Type B pancreatic cell (in vitro differentiated cells): Measurements from ENCODE around the gene RSF1. TPM values are rescaled to one million over a fixed set of nuclear protein-coding genes. Genes with fewer than 3 reads are reported as not detected.

ENCODE experiments used
- DNase-seq: peaks from one replicate; pipeline ENCODE4 v3.0.0; 2021; ENCODE audit warnings: mixed read lengths; ENCODE audit not compliant: unreplicated experiment; ENCODE audit errors: extremely low spot score
- H3K27ac Mint-ChIP-seq: 2 replicates; pipeline ENCODE4 v1.8.0; 2021; ENCODE audit warnings: mild to moderate bottlenecking, mixed read lengths
- H3K27me3 Mint-ChIP-seq: 2 replicates; pipeline ENCODE4 v1.8.0; 2021; ENCODE audit warnings: mixed read lengths
- H3K36me3 Mint-ChIP-seq: 2 replicates; pipeline ENCODE4 v1.8.0; 2021; ENCODE audit warnings: mixed read lengths
- H3K4me1 Mint-ChIP-seq: one replicate; pipeline ENCODE4 v1.8.0; 2021; ENCODE audit warnings: mixed read lengths; ENCODE audit not compliant: unreplicated experiment
- H3K4me3 Mint-ChIP-seq: 2 replicates; pipeline ENCODE4 v1.8.0; 2021; ENCODE audit warnings: mild to moderate bottlenecking, mixed read lengths
- H3K9me3 Mint-ChIP-seq: 2 replicates; pipeline ENCODE4 v1.8.0; 2021; ENCODE audit warnings: mixed read lengths
- CTCF ChIP-seq: fragments of 200-600 bp; sonication (generic); conservative IDR thresholded peaks from 2 replicates; pipeline ENCODE4 v1.5.0; 2021; ENCODE audit warnings: antibody characterized with exemption, mild to moderate bottlenecking
- total RNA-seq: library from RNA; stranded (reverse); gene quantifications from 2 replicates; pipeline ENCODE4 v1.2.1, GENCODE V29; 2021; ENCODE audit warnings: low replicate concordance

RSF1 gene
- total RNA-seq, 1 donor from 2014 or later, result 74.2 TPM

GRCh38 chr11:77669848-77670511 is 150.5 kb downstream of the RSF1 start:
- no peak for TF ChIP-seq CTCF
- H3K27me3 Mint-ChIP-seq, result no peaks in the 10 kb centered on the region
- H3K4me1 Mint-ChIP-seq, result no peaks in the 10 kb centered on the region
- H3K9me3 Mint-ChIP-seq, result no peaks in the 10 kb centered on the region
- no peak overlapping the region for H3K27ac Mint-ChIP-seq
- no peak for DNase-seq
- no peak overlapping the region for H3K4me3 Mint-ChIP-seq
- H3K36me3 Mint-ChIP-seq, result peaks cover 38% of the 10 kb centered on the region

GRCh38 chr11:77668760-77669159 is 151.8 kb downstream of the RSF1 start:
- Mint-ChIP-seq H3K4me3 (no peak overlapping the region), H3K27me3 (no peaks in the 10 kb centered on the region), H3K4me1 (no peaks in the 10 kb centered on the region), H3K36me3 (peaks cover 32% of the 10 kb centered on the region), H3K9me3 (no peaks in the 10 kb centered on the region), H3K27ac (no peak overlapping the region)
- TF ChIP-seq CTCF, result no peak
- no peak for DNase-seq

- no peaks in the 10 kb centered on the region for H3K4me1 Mint-ChIP-seq
- DNase-seq, result no peak
- no peaks in the 10 kb centered on the region for H3K9me3 Mint-ChIP-seq
- H3K36me3 Mint-ChIP-seq, result peaks cover 21% of the 10 kb centered on the region
- no peak for TF ChIP-seq CTCF
- no peaks in the 10 kb centered on the region for H3K27me3 Mint-ChIP-seq
- H3K27ac Mint-ChIP-seq, result no peak overlapping the region
- no peak overlapping the region for H3K4me3 Mint-ChIP-seq
These were observed 155.1 kb downstream of the RSF1 start for GRCh38 chr11:77665240-77665965.

- Mint-ChIP-seq H3K4me1 (no peaks in the 10 kb centered on the region), H3K27ac (no peak overlapping the region), H3K4me3 (no peak overlapping the region), H3K27me3 (no peaks in the 10 kb centered on the region), H3K36me3 (no peaks in the 10 kb centered on the region), H3K9me3 (no peaks in the 10 kb centered on the region)
- DNase-seq, result no peak
- TF ChIP-seq CTCF, result no peak
These were observed 158.9 kb downstream of the RSF1 start for GRCh38 chr11:77661670-77662069.

GRCh38 chr11:77660947-77661346 is 159.6 kb downstream of the RSF1 start:
- Mint-ChIP-seq H3K36me3 (no peaks in the 10 kb centered on the region), H3K4me3 (no peak overlapping the region), H3K27me3 (no peaks in the 10 kb centered on the region)

More at GRCh38 chr11:77660947-77661346, 159.6 kb downstream of the RSF1 start:
- no peak for TF ChIP-seq CTCF
- no peaks in the 10 kb centered on the region for H3K4me1 Mint-ChIP-seq
- H3K9me3 Mint-ChIP-seq, result no peaks in the 10 kb centered on the region
- no peak overlapping the region for H3K27ac Mint-ChIP-seq
- DNase-seq, result no peak
